HFFc6 (cell line): ENCODE results near the gene CTNNA1. TPM values are rescaled to one million over a fixed set of nuclear protein-coding genes. Genes with fewer than 3 reads are reported as not detected.

Experiments used
- DNase-seq: peaks from one replicate; pipeline ENCODE4 v3.0.0-alpha.2; 2018
- H3K27ac Mint-ChIP-seq: 2 replicates; pipeline ENCODE4 v1.8.0; 2020; ENCODE audit warnings: mild to moderate bottlenecking, mixed read lengths
- H3K27me3 Mint-ChIP-seq: 2 replicates; pipeline ENCODE4 v1.8.0; 2021; ENCODE audit warnings: mild to moderate bottlenecking, moderate library complexity, mixed read lengths; ENCODE audit not compliant: insufficient read depth
- H3K36me3 Mint-ChIP-seq: 2 replicates; pipeline ENCODE4 v1.8.0; 2021; ENCODE audit warnings: low read depth, mixed read lengths
- H3K4me1 Mint-ChIP-seq: 2 replicates; pipeline ENCODE4 v1.8.0; 2020; ENCODE audit warnings: low read depth, mixed read lengths
- H3K4me3 Mint-ChIP-seq: 2 replicates; pipeline ENCODE4 v1.8.0; 2020; ENCODE audit warnings: mild to moderate bottlenecking, moderate library complexity, mixed read lengths
- H3K9me3 Mint-ChIP-seq: 2 replicates; pipeline ENCODE4 v1.8.0; 2020; ENCODE audit warnings: mild to moderate bottlenecking, mixed read lengths
- total RNA-seq, 6 experiments: library from RNA; stranded (reverse); fragmentation: NEBNext Ultra II Directional; extraction: Animal tissue kit (Norgen Biotek cat#: 25700); gene quantifications; 2 replicates in 1 of 6; 3 replicates in 5 of 6; pipeline ENCODE4 v1.2.3, GENCODE V29; 2021
- TF ChIP-seq, protein P1 (sequence below): fragments of 200-600 bp; sonication (generic); IDR thresholded peaks from 2 replicates; pipeline ENCODE4 v1.5.0; 2021; ENCODE audit warnings: antibody characterized with exemption, mild to moderate bottlenecking

CTNNA1 gene
- total RNA-seq, 6 experiments from 2014 or later = 282 to 342 (median 292) TPM

DNA sequence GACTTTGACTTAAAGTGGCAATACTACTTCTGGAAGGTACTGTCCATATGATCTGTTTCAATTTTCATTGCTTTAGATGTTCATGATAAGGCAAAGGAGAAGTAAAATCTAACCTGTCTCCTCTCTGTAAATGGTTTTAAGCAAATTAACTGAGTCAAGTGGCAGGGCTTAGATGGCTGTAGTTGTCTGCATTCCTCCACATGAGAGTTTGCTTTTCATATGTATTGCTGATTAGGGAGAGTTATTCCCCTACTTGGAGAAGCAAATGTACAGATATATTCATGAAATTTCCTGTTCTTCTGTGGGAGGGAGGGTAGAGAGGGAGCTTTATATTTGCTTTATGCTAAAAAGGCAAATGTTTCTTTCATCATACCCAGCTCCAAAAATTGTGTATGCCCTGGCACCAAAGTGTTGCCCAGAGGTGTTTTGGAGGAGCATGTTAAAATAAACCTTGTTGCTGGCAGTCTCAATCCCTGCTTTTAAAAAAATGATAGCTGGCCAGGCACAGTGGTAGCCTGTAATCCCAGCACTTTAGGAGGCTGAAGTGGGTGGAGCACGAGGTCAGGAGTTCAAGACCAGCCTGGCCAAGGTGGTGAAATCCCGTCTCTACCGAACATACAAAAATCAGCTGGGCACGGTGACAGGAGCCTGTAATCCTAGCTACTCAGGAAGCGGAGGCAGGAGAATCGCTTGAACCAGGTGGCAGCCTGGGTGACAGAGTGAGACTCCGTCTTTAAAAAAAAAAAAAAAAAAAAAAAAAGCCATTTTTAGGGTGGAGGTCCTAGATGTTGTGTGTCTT lies 125.4 kb downstream of the CTNNA1 start:
- no peaks in the 10 kb centered on the region; the same call in none of the 2 replicates for H3K27me3 Mint-ChIP-seq
- no peak for DNase-seq
- H3K4me1 Mint-ChIP-seq = peaks cover 29% of the 10 kb centered on the region
- no peaks in the 10 kb centered on the region for H3K9me3 Mint-ChIP-seq
- TF ChIP-seq, protein P1, sequence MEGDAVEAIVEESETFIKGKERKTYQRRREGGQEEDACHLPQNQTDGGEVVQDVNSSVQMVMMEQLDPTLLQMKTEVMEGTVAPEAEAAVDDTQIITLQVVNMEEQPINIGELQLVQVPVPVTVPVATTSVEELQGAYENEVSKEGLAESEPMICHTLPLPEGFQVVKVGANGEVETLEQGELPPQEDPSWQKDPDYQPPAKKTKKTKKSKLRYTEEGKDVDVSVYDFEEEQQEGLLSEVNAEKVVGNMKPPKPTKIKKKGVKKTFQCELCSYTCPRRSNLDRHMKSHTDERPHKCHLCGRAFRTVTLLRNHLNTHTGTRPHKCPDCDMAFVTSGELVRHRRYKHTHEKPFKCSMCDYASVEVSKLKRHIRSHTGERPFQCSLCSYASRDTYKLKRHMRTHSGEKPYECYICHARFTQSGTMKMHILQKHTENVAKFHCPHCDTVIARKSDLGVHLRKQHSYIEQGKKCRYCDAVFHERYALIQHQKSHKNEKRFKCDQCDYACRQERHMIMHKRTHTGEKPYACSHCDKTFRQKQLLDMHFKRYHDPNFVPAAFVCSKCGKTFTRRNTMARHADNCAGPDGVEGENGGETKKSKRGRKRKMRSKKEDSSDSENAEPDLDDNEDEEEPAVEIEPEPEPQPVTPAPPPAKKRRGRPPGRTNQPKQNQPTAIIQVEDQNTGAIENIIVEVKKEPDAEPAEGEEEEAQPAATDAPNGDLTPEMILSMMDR = no peak
- H3K4me3 Mint-ChIP-seq = no peak overlapping the region
- no peak overlapping the region for H3K27ac Mint-ChIP-seq
- peaks cover 9% of the 10 kb centered on the region; the same call in 1 of the 2 replicates for H3K36me3 Mint-ChIP-seq

DNA sequence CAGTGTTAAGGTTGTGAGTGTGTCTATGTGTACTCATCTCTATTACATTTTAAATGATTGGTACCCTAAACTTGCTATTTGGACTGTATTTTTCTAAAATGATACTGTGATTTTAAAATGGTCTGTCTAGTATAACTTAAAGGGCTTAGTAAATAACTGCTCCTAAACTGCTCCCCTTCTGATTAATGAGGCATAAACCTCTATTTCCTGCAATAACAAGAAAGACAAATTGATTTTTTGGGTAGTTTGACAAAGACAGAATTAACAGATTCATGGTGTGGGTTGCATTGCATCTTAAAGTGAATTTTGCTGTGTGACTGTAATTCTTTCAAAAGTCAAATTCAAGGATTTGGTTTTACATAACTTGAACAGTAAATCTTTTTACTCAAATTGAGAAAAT lies 130.0 kb downstream of the CTNNA1 start:
- no peak for DNase-seq
- H3K4me1 Mint-ChIP-seq = no peaks in the 10 kb centered on the region
- H3K27ac Mint-ChIP-seq = no peak overlapping the region
- no peaks in the 10 kb centered on the region; the same call in 1 of the 2 replicates for H3K27me3 Mint-ChIP-seq
- no peaks in the 10 kb centered on the region for H3K9me3 Mint-ChIP-seq
- H3K36me3 Mint-ChIP-seq = peaks cover 17% of the 10 kb centered on the region
- TF ChIP-seq, protein P1 = no peak
- no peak overlapping the region for H3K4me3 Mint-ChIP-seq

DNA sequence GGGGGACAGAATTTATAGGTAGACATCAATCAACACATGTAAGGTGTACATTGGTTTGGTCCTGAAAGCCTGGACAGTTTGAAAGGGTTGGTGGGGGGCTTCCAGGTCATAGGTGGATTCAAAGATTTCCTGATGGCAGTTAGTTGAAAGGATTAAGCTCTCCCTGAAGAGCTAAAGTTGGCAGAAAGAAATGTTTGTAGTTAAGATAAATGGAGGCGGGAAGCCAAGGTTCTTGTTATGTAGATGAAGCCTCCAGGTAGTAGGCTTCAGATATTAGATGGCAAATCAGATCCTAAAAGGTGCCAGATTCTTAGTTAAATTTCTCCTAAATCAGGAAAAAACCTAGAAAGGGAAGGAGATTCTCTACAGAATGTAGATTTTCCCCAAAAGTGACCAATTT lies 130.9 kb downstream of the CTNNA1 start:
- DNase-seq = no peak
- peaks cover 1% of the 10 kb centered on the region; the same call in 1 of the 2 replicates for H3K27me3 Mint-ChIP-seq
- H3K4me3 Mint-ChIP-seq = no peak overlapping the region
- TF ChIP-seq, protein P1 = no peak
- H3K36me3 Mint-ChIP-seq = peaks cover 24% of the 10 kb centered on the region
- no peak overlapping the region for H3K27ac Mint-ChIP-seq
- H3K4me1 Mint-ChIP-seq = no peaks in the 10 kb centered on the region
- H3K9me3 Mint-ChIP-seq = no peaks in the 10 kb centered on the region

DNA sequence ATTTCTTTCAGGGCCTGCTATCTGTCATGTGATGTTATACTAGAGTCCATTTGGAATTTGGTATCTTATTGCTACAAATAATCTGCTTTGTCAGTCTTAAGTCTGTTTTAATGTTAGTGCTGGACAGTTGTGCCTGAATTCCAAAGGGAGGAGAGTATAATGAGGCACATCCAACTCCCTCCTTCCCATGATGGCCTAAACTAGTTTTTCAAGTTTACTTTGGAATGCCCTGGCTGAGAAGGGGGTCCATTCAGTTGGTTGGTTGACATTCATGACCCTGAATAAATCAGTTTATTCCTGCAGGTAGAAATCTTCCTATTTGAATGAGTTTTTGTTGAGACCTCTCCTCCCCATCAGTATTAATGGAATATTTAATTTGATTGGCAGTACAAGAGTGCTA lies 131.3 kb downstream of the CTNNA1 start:
- H3K27ac Mint-ChIP-seq = no peak overlapping the region
- H3K36me3 Mint-ChIP-seq = peaks cover 29% of the 10 kb centered on the region
- H3K4me1 Mint-ChIP-seq = no peaks in the 10 kb centered on the region
- TF ChIP-seq, protein P1 = no peak
- DNase-seq = no peak
- peaks cover 1% of the 10 kb centered on the region; the same call in 1 of the 2 replicates for H3K27me3 Mint-ChIP-seq
- no peak overlapping the region for H3K4me3 Mint-ChIP-seq
- no peaks in the 10 kb centered on the region for H3K9me3 Mint-ChIP-seq

DNA sequence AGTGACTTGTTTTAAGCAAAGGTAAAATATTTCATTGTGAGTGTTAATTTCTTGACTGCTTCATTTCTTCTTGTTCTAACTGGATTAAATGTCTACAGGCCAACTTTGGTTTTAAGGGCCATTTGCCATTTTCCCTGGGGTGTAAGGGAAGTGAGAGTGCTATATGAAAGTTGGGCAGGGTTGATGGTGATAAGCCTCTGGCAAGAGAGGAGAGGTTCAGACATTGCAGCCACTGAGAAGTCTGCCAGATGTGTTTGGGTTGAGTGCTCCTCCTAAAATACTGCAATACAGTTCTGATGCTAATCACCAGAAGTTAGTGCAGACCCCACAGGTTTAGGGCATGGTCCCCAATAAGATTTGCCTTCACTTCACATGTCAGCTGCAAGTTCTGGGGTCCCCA lies 136.8 kb downstream of the CTNNA1 start:
- peaks cover 1% of the 10 kb centered on the region; the same call in 1 of the 2 replicates for H3K27me3 Mint-ChIP-seq
- H3K36me3 Mint-ChIP-seq = peaks cover 50% of the 10 kb centered on the region
- peaks cover 13% of the 10 kb centered on the region for H3K9me3 Mint-ChIP-seq
- DNase-seq = no peak
- H3K27ac Mint-ChIP-seq = no peak overlapping the region
- H3K4me1 Mint-ChIP-seq = peaks cover 8% of the 10 kb centered on the region; the same call in 1 of the 2 replicates
- TF ChIP-seq, protein P1 = no peak
- H3K4me3 Mint-ChIP-seq = no peak overlapping the region
